Putamen (tissue), 1 donor: ENCODE data around the gene ABCC4.
"Not testable (repeated sequence)": the region's sequence is repeated elsewhere in the genome, so short reads cannot be mapped to it uniquely, and the experiment has no call there.

ENCODE experiments used
- DNase-seq: peaks from one replicate; pipeline ENCODE4 v3.0.0-alpha.2; 2016; ENCODE audit warnings: low spot score

ABCC4 gene

GRCh38 chr13:95226932-95227695 lies 74.1 kb downstream of the ABCC4 start:
- no peak for DNase-seq

GRCh38 chr13:95226476-95226875 lies 74.8 kb downstream of the ABCC4 start:
- no peak for DNase-seq

- DNase-seq = no peak
These were observed 75.2 kb downstream of the ABCC4 start for GRCh38 chr13:95226050-95226449.

GRCh38 chr13:95224064-95224463 lies 77.2 kb downstream of the ABCC4 start:
- DNase-seq = no peak

GRCh38 chr13:95222733-95223018 lies 78.6 kb downstream of the ABCC4 start:
- no peak for DNase-seq

- DNase-seq = no peak
These were observed 79.1 kb downstream of the ABCC4 start for GRCh38 chr13:95221971-95222732.

- DNase-seq = no peak
These were observed 80.6 kb downstream of the ABCC4 start for GRCh38 chr13:95220611-95221010.

- DNase-seq = no peak
These were observed 83.1 kb downstream of the ABCC4 start for GRCh38 chr13:95217920-95218830.

- DNase-seq = no peak
These were observed 85.1 kb downstream of the ABCC4 start for GRCh38 chr13:95216182-95216581.

GRCh38 chr13:95212983-95213850 lies 88.0 kb downstream of the ABCC4 start:
- no peak for DNase-seq

- no peak for DNase-seq
These were observed 92.1 kb downstream of the ABCC4 start for GRCh38 chr13:95209109-95209508.

- no peak for DNase-seq
These were observed 93.4 kb downstream of the ABCC4 start for GRCh38 chr13:95207769-95208366.

GRCh38 chr13:95206116-95206515 lies 95.1 kb downstream of the ABCC4 start:
- no peak for DNase-seq

GRCh38 chr13:95204231-95204765 lies 97.0 kb downstream of the ABCC4 start:
- no peak for DNase-seq

GRCh38 chr13:95201814-95202651 lies 99.2 kb downstream of the ABCC4 start:
- DNase-seq = no peak

- DNase-seq = not testable (repeated sequence)
These were observed 100.8 kb downstream of the ABCC4 start for GRCh38 chr13:95200386-95200957.

- no peak for DNase-seq
These were observed 101.4 kb downstream of the ABCC4 start for GRCh38 chr13:95199896-95200295.

- DNase-seq = not testable (repeated sequence)
These were observed 102.6 kb downstream of the ABCC4 start for GRCh38 chr13:95198606-95199005.

GRCh38 chr13:95197548-95197947 lies 103.7 kb downstream of the ABCC4 start:
- no peak for DNase-seq

- DNase-seq = no peak
These were observed 106.1 kb downstream of the ABCC4 start for GRCh38 chr13:95195146-95195545.
